ENCODE results near the gene PRR14.

PRR14 gene

DNA sequence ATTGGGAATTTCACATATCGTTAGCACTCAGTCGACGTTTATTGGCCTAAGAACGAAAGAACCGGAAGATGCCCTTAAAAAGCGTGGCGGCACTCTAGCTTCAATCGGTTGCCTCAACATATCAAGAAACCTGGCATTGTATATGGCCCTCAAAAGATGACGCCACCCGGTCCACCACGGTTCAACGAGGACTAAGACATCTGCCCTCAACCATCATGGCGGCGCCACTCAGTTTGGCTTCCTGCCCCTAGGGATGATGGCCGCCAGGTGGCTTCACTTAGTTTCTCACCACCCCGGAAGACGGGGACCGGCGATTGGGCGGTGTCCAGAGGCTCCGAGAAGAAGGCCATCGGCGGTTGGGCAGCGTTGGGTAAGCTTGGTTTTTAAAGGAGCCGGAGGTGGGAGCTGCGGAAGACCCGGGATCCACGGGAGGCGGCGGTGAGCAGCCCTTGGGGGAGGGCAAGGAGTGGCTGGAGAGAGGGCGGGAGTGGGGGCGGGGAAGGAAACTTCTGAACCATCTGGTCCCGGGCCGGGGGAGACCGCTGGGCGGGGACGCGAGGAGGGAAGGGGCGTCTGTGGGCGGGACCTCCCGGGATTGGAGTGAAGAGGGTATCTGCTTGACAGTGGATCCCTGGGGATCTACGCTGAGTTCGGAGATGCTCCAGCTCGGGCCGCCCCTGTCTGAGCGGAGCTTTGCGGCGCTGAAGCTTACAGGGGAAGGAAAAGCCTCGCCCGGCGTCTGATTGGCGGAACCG is at the start of gene PRR14:
TSS of gene PRR14 (plus strand) at position 592 of the 755 bp plus-strand sequence. CDS start 686 bp downstream, outside the sequence.
- H3K36me3 Mint-ChIP-seq (ENCODE audit: low read depth): peaks cover 23% of the 10 kb centered on the region

DNA sequence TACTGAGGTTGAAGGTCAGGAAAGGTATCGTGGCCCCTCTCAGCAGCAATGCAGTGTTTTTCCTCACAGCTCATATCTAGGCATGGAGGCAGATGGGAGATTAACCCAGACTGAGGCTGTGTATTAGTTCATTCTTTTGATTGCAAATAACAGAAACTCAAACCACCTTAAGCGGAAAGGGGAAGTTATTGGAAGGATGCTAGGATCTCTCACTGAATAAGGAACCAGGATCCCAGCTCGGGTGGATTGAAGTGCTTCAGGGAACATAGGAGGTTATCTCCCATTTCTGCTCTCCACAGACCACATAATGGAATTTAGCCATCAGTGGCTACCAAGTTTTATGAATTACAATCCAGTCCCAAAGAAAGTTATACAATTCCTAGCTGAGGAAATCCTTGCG is 48.8 kb upstream of the PRR14 start:
- Mint-ChIP-seq H3K27ac (no peak overlapping the region), H3K27me3 (no peaks in the 10 kb centered on the region), H3K9me3 (no peaks in the 10 kb centered on the region), H3K4me3 (no peak overlapping the region), H3K36me3 (ENCODE audit: low read depth) (peaks cover 31% of the 10 kb centered on the region), H3K4me1 (ENCODE audit: low read depth) (peaks cover 4% of the 10 kb centered on the region)

More for the DNA sequence above, at the start of gene PRR14:
- H3K4me3 Mint-ChIP-seq: peak within 1 kb of the TSS; percentile 98
- H3K9me3 Mint-ChIP-seq: no peaks in the 10 kb centered on the region
- H3K27ac Mint-ChIP-seq: peak within 1 kb of the TSS; percentile 98
- no peaks in the 10 kb centered on the region for H3K27me3 Mint-ChIP-seq
- H3K4me1 Mint-ChIP-seq (ENCODE audit: low read depth): peaks cover 32% of the 10 kb centered on the region

DNA sequence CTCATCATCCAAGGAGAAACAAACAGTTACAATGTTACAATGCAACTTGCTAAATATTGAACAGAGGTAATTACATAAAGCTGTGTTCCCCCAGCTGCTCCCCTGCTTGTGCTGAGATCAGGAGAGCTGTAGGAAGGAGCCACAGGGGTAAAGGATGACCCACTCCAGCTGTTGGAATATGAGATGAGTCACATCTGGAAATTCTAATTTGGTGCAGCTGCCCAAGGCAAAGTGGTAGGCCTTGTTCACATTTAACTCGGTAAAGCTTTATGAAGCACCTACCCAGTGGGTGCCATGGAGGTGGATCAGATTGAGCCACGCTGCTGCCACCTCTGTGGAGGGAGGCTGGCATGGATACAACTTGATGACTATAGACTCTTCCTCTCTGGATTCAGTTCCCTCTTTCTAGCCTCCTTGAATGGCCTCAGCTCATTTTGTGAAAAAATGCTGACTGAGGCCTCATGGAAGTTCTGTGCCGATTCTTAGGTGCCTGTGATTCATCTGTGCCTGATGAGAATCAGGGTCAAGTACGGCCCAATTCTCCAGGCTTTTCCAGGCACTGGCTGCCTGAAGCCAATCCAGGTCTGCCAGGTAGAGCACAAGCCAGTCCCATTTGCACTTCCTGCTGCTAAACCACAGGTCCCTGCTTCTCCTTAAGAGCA is 48.0 kb upstream of the PRR14 start:
- Mint-ChIP-seq H3K9me3 (no peaks in the 10 kb centered on the region), H3K4me3 (no peak overlapping the region), H3K4me1 (ENCODE audit: low read depth) (peaks cover 7% of the 10 kb centered on the region), H3K27me3 (no peaks in the 10 kb centered on the region), H3K36me3 (ENCODE audit: low read depth) (peaks cover 35% of the 10 kb centered on the region), H3K27ac (peak overlapping the region; percentile 48)

DNA sequence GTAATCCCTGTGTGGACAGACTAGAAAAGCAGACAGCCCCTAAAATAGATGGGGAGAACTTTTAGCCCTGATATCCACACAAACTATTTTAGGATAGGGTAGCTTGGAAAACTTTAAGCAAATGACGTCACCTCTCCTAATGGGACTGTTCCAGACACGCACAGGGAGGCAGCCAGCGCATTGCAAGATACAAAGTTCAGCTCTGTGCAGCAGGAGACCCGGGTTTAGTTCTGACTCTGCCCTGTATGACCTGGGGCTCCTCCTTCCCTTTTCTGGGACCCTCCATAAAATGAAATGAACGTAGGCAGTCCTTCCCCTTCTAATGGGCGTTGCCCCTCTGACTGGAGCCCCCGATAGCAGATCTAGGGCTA is 46.8 kb upstream of the PRR14 start:
- no peaks in the 10 kb centered on the region for H3K27me3 Mint-ChIP-seq
- peaks cover 39% of the 10 kb centered on the region for H3K36me3 Mint-ChIP-seq (ENCODE audit: low read depth)
- peak overlapping the region; percentile 0 for H3K27ac Mint-ChIP-seq
- no peaks in the 10 kb centered on the region for H3K9me3 Mint-ChIP-seq
- no peak overlapping the region for H3K4me3 Mint-ChIP-seq
- H3K4me1 Mint-ChIP-seq (ENCODE audit: low read depth): peaks cover 11% of the 10 kb centered on the region

- H3K4me1 Mint-ChIP-seq (ENCODE audit: low read depth): peaks cover 15% of the 10 kb centered on the region
- H3K36me3 Mint-ChIP-seq (ENCODE audit: low read depth): peaks cover 39% of the 10 kb centered on the region
- H3K9me3 Mint-ChIP-seq: no peaks in the 10 kb centered on the region
- no peak overlapping the region for H3K4me3 Mint-ChIP-seq
- no peak overlapping the region for H3K27ac Mint-ChIP-seq
- no peaks in the 10 kb centered on the region for H3K27me3 Mint-ChIP-seq
Measured at GRCh38 chr16:30604316-30604947, 46.3 kb upstream of the PRR14 start.

DNA sequence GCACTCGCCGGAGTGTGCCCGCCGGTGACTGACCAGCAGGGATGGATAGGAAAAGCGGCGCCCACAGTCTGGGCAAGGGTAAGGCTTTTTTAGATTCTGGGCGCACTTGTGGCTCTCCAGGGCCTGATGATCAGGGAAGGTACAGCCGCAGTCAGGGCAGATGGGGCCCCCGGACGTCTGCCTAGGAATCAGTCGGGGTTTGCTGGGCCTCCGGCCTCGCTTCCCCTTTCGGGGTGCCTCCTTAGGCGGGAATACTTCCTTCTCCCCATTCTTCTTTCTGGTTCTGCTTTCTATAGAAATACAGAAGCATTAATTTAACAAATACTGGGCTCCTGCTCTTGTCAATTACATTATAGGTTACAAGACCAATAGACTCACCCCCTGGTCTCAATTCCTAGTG is 45.6 kb upstream of the PRR14 start:
- Mint-ChIP-seq H3K9me3 (no peaks in the 10 kb centered on the region), H3K4me1 (ENCODE audit: low read depth) (peaks cover 15% of the 10 kb centered on the region), H3K36me3 (ENCODE audit: low read depth) (peaks cover 39% of the 10 kb centered on the region), H3K27ac (no peak overlapping the region), H3K27me3 (no peaks in the 10 kb centered on the region), H3K4me3 (no peak overlapping the region)

DNA sequence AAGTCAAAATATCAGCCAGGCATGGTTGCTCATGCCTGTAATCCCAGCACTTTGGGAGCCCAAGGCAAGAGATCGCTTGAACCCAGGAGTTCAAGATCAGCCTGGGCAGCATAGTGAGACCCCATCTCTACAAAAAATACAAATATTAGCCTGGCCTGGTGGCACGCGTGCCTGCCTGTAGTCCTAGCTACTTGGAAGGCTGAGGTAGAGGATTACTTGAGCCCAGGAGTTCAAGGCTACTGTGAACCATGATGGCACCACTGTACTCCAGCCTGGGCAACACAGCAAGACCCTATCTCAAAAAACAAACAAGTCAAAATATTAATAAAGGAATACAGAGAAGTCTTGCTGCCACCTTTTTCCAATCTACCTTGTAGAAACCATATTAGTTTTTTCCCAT is 44.8 kb upstream of the PRR14 start:
- no peak overlapping the region for H3K27ac Mint-ChIP-seq
- H3K4me1 Mint-ChIP-seq (ENCODE audit: low read depth): peaks cover 20% of the 10 kb centered on the region
- peaks cover 39% of the 10 kb centered on the region for H3K36me3 Mint-ChIP-seq (ENCODE audit: low read depth)

DNA sequence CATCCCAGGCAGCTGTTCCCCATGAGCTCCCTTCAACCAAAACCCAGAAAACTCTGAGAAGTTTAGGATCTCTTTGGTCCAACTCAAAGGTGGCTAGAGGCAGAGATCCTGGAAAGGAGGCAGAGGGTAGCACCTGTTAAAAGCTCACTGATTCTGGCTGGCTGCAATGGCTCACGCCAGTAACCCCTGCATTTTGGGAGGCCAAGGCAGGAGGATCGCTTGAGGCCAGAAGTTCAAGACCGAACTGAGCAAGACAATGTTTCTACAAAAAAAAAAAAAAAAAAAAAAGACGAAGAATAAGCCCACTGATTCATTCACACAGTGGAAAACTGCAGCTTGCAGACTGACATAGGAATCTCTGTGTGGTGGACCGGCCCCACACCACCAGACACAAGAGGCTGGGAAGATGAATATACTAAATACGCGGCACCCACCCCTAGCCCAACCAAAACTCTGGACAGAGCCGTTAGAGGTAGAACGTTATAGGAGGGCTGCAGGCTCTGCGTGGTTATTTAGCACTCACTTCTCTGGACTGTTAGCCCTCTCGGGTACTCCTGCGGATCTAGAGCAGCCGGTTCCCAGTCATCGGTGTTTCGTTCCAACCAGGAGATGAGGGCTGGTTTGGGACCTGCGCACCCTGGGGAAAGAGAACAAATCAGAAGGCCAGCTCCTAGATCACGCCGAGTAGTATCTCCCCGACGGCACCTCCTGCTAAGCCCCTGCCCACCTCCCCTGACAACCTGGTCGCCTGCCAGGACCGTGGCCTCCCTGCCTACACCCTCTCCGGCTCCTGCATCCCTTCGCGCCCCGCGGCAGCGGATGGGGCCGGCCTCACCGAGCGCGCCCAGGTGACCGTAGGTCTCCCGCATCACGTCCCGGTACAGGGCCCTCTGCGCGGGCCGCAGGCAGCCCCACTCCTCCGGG is 41.5 kb upstream of the PRR14 start:
- Mint-ChIP-seq H3K27ac (peak overlapping the region; percentile 96), H3K4me1 (ENCODE audit: low read depth) (peaks cover 20% of the 10 kb centered on the region), H3K9me3 (no peaks in the 10 kb centered on the region), H3K27me3 (no peaks in the 10 kb centered on the region), H3K4me3 (peak overlapping the region; percentile 84), H3K36me3 (ENCODE audit: low read depth) (peaks cover 29% of the 10 kb centered on the region)

More for the DNA sequence above, 44.8 kb upstream of the PRR14 start:
- H3K27me3 Mint-ChIP-seq: no peaks in the 10 kb centered on the region
- no peak overlapping the region for H3K4me3 Mint-ChIP-seq
- H3K9me3 Mint-ChIP-seq: no peaks in the 10 kb centered on the region

DNA sequence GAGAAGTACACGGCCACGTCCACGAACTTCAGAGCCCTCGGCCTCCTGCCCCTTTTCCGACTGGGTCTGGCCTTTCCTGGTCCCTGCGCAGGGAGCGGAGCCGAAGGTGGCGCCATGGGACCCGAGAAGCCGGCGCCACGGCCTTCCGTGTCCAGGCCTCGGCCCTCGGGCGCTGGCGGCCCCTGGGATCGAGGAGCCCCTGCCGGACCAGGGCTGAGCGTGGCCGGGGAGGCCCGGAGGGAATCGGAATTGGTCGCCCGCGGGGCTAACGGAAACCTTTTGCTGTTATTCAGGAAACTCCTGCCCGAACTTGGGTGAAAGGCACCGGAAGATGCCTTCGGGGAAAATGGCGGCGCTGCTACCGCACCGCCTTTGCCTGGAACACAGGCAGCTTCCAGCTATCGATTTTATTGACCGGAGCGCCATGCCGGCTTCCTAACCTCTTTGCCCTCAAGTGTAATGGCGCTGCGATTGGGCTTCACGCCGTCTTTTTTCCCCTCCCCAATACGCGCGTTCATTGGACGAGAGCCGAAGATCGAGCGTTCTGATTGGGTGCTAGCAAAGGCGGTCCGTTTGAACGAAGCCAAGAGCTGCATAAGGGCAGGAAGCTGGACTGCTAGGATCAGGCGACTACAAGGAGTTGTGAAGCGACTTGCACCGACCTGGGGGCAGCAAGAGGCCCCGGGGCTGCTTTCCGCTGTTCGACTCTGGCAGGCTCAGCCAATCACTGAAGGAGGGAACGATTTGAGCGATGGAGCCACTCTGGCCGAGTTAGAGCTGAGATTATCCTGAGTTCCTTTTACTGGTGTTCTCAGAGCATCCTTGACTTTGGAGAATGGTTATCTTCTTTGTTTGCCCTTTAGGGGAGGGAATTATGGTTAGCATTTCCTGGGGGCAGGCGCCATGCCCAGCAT is 40.6 kb upstream of the PRR14 start, which contains the start of gene ZNF689:
TSS of gene ZNF689 (minus strand) at position 464 of the 914 bp plus-strand sequence. CDS start at position 116, 348 bp downstream.
- Mint-ChIP-seq H3K4me1 (ENCODE audit: low read depth) (peaks cover 20% of the 10 kb centered on the region), H3K27me3 (no peaks in the 10 kb centered on the region), H3K4me3 (peak within 1 kb of the TSS; percentile 84), H3K36me3 (ENCODE audit: low read depth) (peaks cover 22% of the 10 kb centered on the region), H3K9me3 (no peaks in the 10 kb centered on the region), H3K27ac (peak within 1 kb of the TSS; percentile 96)

- H3K4me3 Mint-ChIP-seq: no peak overlapping the region
- H3K27me3 Mint-ChIP-seq: no peaks in the 10 kb centered on the region
- peaks cover 2% of the 10 kb centered on the region for H3K4me1 Mint-ChIP-seq (ENCODE audit: low read depth)
- no peaks in the 10 kb centered on the region for H3K9me3 Mint-ChIP-seq
- H3K27ac Mint-ChIP-seq: no peak overlapping the region
- no peaks in the 10 kb centered on the region for H3K36me3 Mint-ChIP-seq (ENCODE audit: low read depth)
Measured at GRCh38 chr16:30615358-30616091, 35.2 kb upstream of the PRR14 start.

- no peaks in the 10 kb centered on the region for H3K4me1 Mint-ChIP-seq (ENCODE audit: low read depth)
- H3K9me3 Mint-ChIP-seq: no peaks in the 10 kb centered on the region
- H3K36me3 Mint-ChIP-seq (ENCODE audit: low read depth): no peaks in the 10 kb centered on the region
- H3K27me3 Mint-ChIP-seq: no peaks in the 10 kb centered on the region
- no peak overlapping the region for H3K27ac Mint-ChIP-seq
- no peak overlapping the region for H3K4me3 Mint-ChIP-seq
Measured at GRCh38 chr16:30619202-30619601, 31.6 kb upstream of the PRR14 start.

DNA sequence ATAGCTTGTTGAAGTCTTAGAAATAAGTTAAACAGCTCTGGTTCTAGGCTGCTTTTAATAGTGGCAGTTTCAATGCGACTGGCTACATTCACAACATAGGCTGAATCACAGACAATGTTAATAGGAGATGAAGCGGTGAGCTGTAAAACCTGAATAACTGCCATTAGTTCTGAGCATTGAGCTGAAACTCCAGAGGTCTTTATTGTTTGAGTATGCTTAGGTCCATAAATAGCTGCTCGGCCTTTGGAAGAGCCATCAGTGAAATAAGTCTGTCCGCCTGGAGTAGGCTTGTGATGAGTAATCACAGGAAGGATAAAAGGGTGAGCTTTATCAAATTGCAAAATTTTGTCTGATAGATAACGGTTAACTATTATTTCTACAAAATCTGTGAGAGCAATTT is 31.1 kb upstream of the PRR14 start:
- Mint-ChIP-seq H3K27me3 (no peaks in the 10 kb centered on the region), H3K27ac (no peak overlapping the region), H3K4me3 (no peak overlapping the region), H3K9me3 (no peaks in the 10 kb centered on the region), H3K36me3 (ENCODE audit: low read depth) (no peaks in the 10 kb centered on the region), H3K4me1 (ENCODE audit: low read depth) (no peaks in the 10 kb centered on the region)

- H3K27ac Mint-ChIP-seq: no peak overlapping the region
- no peak overlapping the region for H3K4me3 Mint-ChIP-seq
- H3K9me3 Mint-ChIP-seq: no peaks in the 10 kb centered on the region
Measured at GRCh38 chr16:30620169-30620568, 30.6 kb upstream of the PRR14 start.

More at GRCh38 chr16:30620169-30620568, 30.6 kb upstream of the PRR14 start:
- Mint-ChIP-seq H3K27me3 (no peaks in the 10 kb centered on the region), H3K36me3 (ENCODE audit: low read depth) (no peaks in the 10 kb centered on the region), H3K4me1 (ENCODE audit: low read depth) (no peaks in the 10 kb centered on the region)
